Measurements from ENCODE around the gene FLRT1.
A peak's percentile ranks its signal among the peaks of the same experiment; 100 is the strongest.

Gene FLRT1

GRCh38 chr11:63998558-63999348, 37.0 kb upstream of the FLRT1 start:
- TF ChIP-seq CTCF (IDR thresholded peaks at IDR 0.05; ENCODE audit: low read length) = no peak
- no peak for TF ChIP-seq EZH2 (optimal IDR thresholded peaks at IDR 0.05; ENCODE audit: low read depth, low read length)
- TF ChIP-seq EZH2phosphoT487 (IDR thresholded peaks at IDR 0.05; ENCODE audit: low read length) = no peak
- no peaks in the 10 kb centered on the region for H3K27me3 ChIP-seq (replicated peaks; ENCODE audit: insufficient read depth, low read length)
- no peaks in the 10 kb centered on the region for H3K9me3 ChIP-seq (replicated peaks; ENCODE audit: insufficient read depth, low read length)
- no peak overlapping the region for H3K4me2 ChIP-seq (ENCODE audit: low read depth, low read length)
- DNase-seq = no peak
- no peak overlapping the region for H2AFZ ChIP-seq (ENCODE audit: low read length)
- H3K79me2 ChIP-seq (ENCODE audit: low read length) = 0 out of 2 replicates have a peak, but pooled peaks cover 3% of the 10 kb centered on the region
- no peaks in the 10 kb centered on the region; the same call in 1 of the 2 replicates for H3K36me3 ChIP-seq (replicated peaks; ENCODE audit: insufficient read depth, low read length)
- no peak overlapping the region for H3K4me3 ChIP-seq (ENCODE audit: low read length)
- no peaks in the 10 kb centered on the region for H3K4me1 ChIP-seq (ENCODE audit: low read length)
- no peaks in the 10 kb centered on the region for H3F3A ChIP-seq (ENCODE audit: insufficient read depth, low read length)
- no peak overlapping the region for H3K27ac ChIP-seq (ENCODE audit: low read length)
- no peak overlapping the region for H3K9ac ChIP-seq (ENCODE audit: low read length)
- H4K20me1 ChIP-seq (ENCODE audit: insufficient read depth, low read length) = no peaks in the 10 kb centered on the region
- no peaks in the 10 kb centered on the region for H3K9me2 ChIP-seq (replicated peaks; ENCODE audit: insufficient read depth, low read length)

DNA sequence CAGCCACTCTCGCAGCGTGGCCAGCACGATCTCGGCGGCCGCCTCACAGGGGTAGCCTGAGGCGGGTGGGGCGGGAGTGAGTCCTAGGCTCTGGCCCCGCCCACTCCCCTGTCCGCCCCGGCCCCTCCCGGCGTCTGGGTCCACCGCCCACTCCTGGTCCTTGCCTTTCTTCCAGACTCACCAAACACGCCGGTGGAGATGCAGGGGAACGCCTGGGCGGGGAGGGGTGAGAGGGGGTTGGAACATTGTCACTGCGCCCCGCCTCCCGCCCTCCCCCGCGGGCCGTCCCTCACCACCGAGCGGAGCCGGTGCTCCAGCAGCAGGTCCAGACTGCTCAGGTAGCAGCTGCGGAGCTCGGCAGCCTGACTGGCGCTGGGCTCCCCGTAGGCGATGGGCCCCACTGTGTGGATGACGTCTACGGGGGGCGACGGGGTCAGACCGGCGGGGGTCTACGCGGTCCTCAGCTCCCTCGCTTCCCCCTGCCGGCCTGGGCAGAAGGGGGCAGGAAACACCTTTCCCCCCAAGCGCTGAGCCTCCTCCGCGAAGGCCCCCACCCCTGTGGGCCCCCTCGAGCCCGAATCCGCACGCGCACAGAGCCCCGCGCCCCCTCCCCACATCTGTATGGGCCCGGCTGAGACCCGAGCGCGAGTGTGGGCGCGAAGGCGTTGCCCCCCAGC, 36.2 kb upstream of the FLRT1 start:
- H3K4me2 ChIP-seq (ENCODE audit: low read depth, low read length) = peak overlapping the region; percentile 64; the same call in 1 of the 2 replicates
- DNase-seq = no peak
- H4K20me1 ChIP-seq (ENCODE audit: insufficient read depth, low read length) = no peaks in the 10 kb centered on the region
- H3K79me2 ChIP-seq (ENCODE audit: low read length) = no peaks in the 10 kb centered on the region
- H3F3A ChIP-seq (ENCODE audit: insufficient read depth, low read length) = no peaks in the 10 kb centered on the region
- no peaks in the 10 kb centered on the region for H3K9me3 ChIP-seq (replicated peaks; ENCODE audit: insufficient read depth, low read length)
- no peak overlapping the region for H3K9ac ChIP-seq (ENCODE audit: low read length)
- TF ChIP-seq EZH2 (optimal IDR thresholded peaks at IDR 0.05; ENCODE audit: low read depth, low read length) = no peak
- no peak for TF ChIP-seq EZH2phosphoT487 (IDR thresholded peaks at IDR 0.05; ENCODE audit: low read length)
- no peak for TF ChIP-seq CTCF (IDR thresholded peaks at IDR 0.05; ENCODE audit: low read length)
- H3K4me3 ChIP-seq (ENCODE audit: low read length) = no peak overlapping the region
- no peaks in the 10 kb centered on the region for H3K4me1 ChIP-seq (ENCODE audit: low read length)
- H3K9me2 ChIP-seq (replicated peaks; ENCODE audit: insufficient read depth, low read length) = no peaks in the 10 kb centered on the region
- H3K27me3 ChIP-seq (replicated peaks; ENCODE audit: insufficient read depth, low read length) = no peaks in the 10 kb centered on the region
- H3K36me3 ChIP-seq (replicated peaks; ENCODE audit: insufficient read depth, low read length) = no peaks in the 10 kb centered on the region; the same call in 1 of the 2 replicates
- no peak overlapping the region for H3K27ac ChIP-seq (ENCODE audit: low read length)
- H2AFZ ChIP-seq (ENCODE audit: low read length) = no peak overlapping the region

- no peaks in the 10 kb centered on the region for H3F3A ChIP-seq (ENCODE audit: insufficient read depth, low read length)
- no peaks in the 10 kb centered on the region for H3K9me2 ChIP-seq (replicated peaks; ENCODE audit: insufficient read depth, low read length)
- no peak overlapping the region for H3K27ac ChIP-seq (ENCODE audit: low read length)
- H3K9ac ChIP-seq (ENCODE audit: low read length) = peak overlapping the region; percentile 3; the same call in 1 of the 2 replicates
- H4K20me1 ChIP-seq (ENCODE audit: insufficient read depth, low read length) = no peaks in the 10 kb centered on the region
- peak overlapping the region; percentile 43 for H3K4me3 ChIP-seq (ENCODE audit: low read length)
- H3K27me3 ChIP-seq (replicated peaks; ENCODE audit: insufficient read depth, low read length) = no peaks in the 10 kb centered on the region
- H3K9me3 ChIP-seq (replicated peaks; ENCODE audit: insufficient read depth, low read length) = no peaks in the 10 kb centered on the region
- H3K79me2 ChIP-seq (ENCODE audit: low read length) = no peaks in the 10 kb centered on the region
- peak overlapping the region; percentile 64 for H3K4me2 ChIP-seq (ENCODE audit: low read depth, low read length)
- no peak overlapping the region for H2AFZ ChIP-seq (ENCODE audit: low read length)
- H3K36me3 ChIP-seq (replicated peaks; ENCODE audit: insufficient read depth, low read length) = no peaks in the 10 kb centered on the region; the same call in 1 of the 2 replicates
- no peaks in the 10 kb centered on the region for H3K4me1 ChIP-seq (ENCODE audit: low read length)
- peak; percentile 47 for DNase-seq
- TF ChIP-seq CTCF (IDR thresholded peaks at IDR 0.05; ENCODE audit: low read length) = peak; percentile 57
- TF ChIP-seq EZH2 (optimal IDR thresholded peaks at IDR 0.05; ENCODE audit: low read depth, low read length) = no peak
These were observed 35.5 kb upstream of the FLRT1 start for GRCh38 chr11:64000026-64000739.
